Upper lobe of right lung (tissue), 1 donor: ENCODE data around the gene LRRFIP2. TPM values are rescaled to one million over a fixed set of nuclear protein-coding genes. Genes with fewer than 3 reads are reported as not detected.
"Not testable (repeated sequence)": the region's sequence is repeated elsewhere in the genome, so short reads cannot be mapped to it uniquely, and the experiment has no call there.

Source experiments
- ATAC-seq: fragments of 200-7000 bp; cut with Tn5 transposase; one replicate; pipeline ENCODE4 v1.9.1; 2020; ENCODE audit warnings: mild to moderate bottlenecking, moderate library complexity
- DNase-seq: peaks from one replicate; pipeline ENCODE4 v3.0.0-alpha.2; 2020
- H3K27ac ChIP-seq: fragments of 200-600 bp; one replicate; pipeline ENCODE4 v1.8.0; 2022
- H3K27me3 ChIP-seq: fragments of 200-600 bp; one replicate; pipeline ENCODE4 v1.8.0; 2022; ENCODE audit warnings: mild to moderate bottlenecking
- H3K36me3 ChIP-seq: fragments of 200-600 bp; one replicate; pipeline ENCODE4 v1.8.0; 2022
- H3K4me1 ChIP-seq: fragments of 200-600 bp; one replicate; pipeline ENCODE4 v1.8.0; 2022
- H3K4me3 ChIP-seq: fragments of 200-600 bp; one replicate; pipeline ENCODE4 v1.8.0; 2022; ENCODE audit warnings: mild to moderate bottlenecking
- H3K9me3 ChIP-seq: fragments of 200-600 bp; one replicate; pipeline ENCODE4 v1.8.0; 2022
- intact Hi-C: fragments of 100-400 bp; cut with DNase I; formaldehyde crosslinking; loops from one replicate; pipeline ENCODE4 v1.11.0; 2022
- total RNA-seq: library from RNA; stranded (reverse); fragmentation: NEBNext Ultra II Directional; extraction: Animal tissue kit (Norgen Biotek cat#: 25700); gene quantifications from one replicate; pipeline ENCODE4 v1.2.1, GENCODE V29; 2021
- TF ChIP-seq, protein P1 (sequence below): fragments of 200-600 bp; IDR thresholded peaks from one replicate; pipeline ENCODE4 v1.8.0; 2022; ENCODE audit warnings: antibody characterized with exemption
- donor health status: DM: no; HTN: yes; CAD: no; lungs with severe emphysema.

Gene LRRFIP2
- total RNA-seq, 1 donor from 2014 or later = 50.3 TPM

- H3K4me3 ChIP-seq = no peak overlapping the region
- DNase-seq = no peak
- ATAC-seq = peak; percentile 55
- intact Hi-C loops = no loop called here
- peaks cover 15% of the 10 kb centered on the region for H3K4me1 ChIP-seq
- H3K27ac ChIP-seq = no peak overlapping the region
- no peaks in the 10 kb centered on the region for H3K27me3 ChIP-seq
- H3K36me3 ChIP-seq = no peaks in the 10 kb centered on the region
- H3K9me3 ChIP-seq = no peaks in the 10 kb centered on the region
- TF ChIP-seq, protein P1, sequence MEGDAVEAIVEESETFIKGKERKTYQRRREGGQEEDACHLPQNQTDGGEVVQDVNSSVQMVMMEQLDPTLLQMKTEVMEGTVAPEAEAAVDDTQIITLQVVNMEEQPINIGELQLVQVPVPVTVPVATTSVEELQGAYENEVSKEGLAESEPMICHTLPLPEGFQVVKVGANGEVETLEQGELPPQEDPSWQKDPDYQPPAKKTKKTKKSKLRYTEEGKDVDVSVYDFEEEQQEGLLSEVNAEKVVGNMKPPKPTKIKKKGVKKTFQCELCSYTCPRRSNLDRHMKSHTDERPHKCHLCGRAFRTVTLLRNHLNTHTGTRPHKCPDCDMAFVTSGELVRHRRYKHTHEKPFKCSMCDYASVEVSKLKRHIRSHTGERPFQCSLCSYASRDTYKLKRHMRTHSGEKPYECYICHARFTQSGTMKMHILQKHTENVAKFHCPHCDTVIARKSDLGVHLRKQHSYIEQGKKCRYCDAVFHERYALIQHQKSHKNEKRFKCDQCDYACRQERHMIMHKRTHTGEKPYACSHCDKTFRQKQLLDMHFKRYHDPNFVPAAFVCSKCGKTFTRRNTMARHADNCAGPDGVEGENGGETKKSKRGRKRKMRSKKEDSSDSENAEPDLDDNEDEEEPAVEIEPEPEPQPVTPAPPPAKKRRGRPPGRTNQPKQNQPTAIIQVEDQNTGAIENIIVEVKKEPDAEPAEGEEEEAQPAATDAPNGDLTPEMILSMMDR = no peak
These were observed 48.9 kb downstream of the LRRFIP2 start for GRCh38 chr3:37125195-37126073.

DNA sequence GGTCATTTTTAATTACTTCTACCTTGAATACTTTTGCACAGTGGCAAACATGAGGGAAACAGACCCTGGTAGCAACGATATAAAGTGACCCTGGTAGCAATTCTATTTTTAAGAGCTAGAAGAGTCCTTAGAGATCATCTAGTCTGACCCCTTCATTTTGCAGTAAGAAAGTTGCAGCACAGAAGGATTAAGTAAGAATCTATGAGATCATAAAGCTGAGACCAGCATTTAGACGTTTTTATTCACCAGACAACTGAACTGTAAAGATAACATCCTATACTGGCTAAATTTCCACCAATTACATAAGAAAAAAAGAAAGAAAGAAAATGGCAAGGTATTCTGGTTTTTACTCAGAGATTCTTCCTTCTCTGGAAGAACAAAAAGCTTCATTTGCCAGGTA lies 49.9 kb downstream of the LRRFIP2 start:
- intact Hi-C loops = no loop called here
- TF ChIP-seq, protein P1 = no peak
- no peak overlapping the region for H3K27ac ChIP-seq

DNA sequence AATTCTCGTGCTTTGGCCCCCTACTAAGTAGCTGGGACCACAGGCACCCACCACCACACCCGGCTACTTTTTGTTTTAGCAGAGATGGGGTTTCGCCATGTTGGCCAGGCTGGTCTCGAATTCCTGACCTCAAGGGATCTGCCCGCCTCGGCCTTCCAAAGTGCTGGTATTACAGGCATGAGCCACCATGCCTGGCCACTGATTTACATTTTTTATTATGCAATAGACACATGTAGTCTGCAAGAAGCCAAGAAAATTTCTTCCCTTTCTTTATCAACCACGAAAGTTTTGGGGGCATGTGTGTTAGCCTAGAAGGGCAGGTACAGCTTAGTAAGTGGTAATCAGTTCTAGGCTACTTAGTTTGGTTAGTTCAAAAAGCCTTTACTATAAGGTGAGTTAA lies 51.1 kb downstream of the LRRFIP2 start:
- H3K27me3 ChIP-seq = no peaks in the 10 kb centered on the region
- intact Hi-C loops = no loop called here
- TF ChIP-seq, protein P1 = no peak

More for the DNA sequence above, 49.9 kb downstream of the LRRFIP2 start:
- no peak overlapping the region for H3K4me3 ChIP-seq
- no peaks in the 10 kb centered on the region for H3K9me3 ChIP-seq
- no peak for ATAC-seq
- no peaks in the 10 kb centered on the region for H3K27me3 ChIP-seq
- H3K4me1 ChIP-seq = peaks cover 15% of the 10 kb centered on the region
- H3K36me3 ChIP-seq = no peaks in the 10 kb centered on the region
- DNase-seq = no peak

GRCh38 chr3:37122069-37122468 lies 52.3 kb downstream of the LRRFIP2 start:
- H3K9me3 ChIP-seq, ATAC-seq, DNase-seq, H3K36me3 ChIP-seq, H3K4me3 ChIP-seq, H3K27me3 ChIP-seq, intact Hi-C loops, H3K27ac ChIP-seq: not testable (repeated sequence)
- H3K4me1 ChIP-seq = peaks cover 10% of the 10 kb centered on the region

More for the DNA sequence above, 51.1 kb downstream of the LRRFIP2 start:
- Histone ChIP-seq H3K36me3 (no peaks in the 10 kb centered on the region), H3K4me3 (no peak overlapping the region), H3K4me1 (peaks cover 15% of the 10 kb centered on the region), H3K9me3 (no peaks in the 10 kb centered on the region), H3K27ac (no peak overlapping the region)
- DNase-seq (no peak), ATAC-seq (no peak)

DNA sequence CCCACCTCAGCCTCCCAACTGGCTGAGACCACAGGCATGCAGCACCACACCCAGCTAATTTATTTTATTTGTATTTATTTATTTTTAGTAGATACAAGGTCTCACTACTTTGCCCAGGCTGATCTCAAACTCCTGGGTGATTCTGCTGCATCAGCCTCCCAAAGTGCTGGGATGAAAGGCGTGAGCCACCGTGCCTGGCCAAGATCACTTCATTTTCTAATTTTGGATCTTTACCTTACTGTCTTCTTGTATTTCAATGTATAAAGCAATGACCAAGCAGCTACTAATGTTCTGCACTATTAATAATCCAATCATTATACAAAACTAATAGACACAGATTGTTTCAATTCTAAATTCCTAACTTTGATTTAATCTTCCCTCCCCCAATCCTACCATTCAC lies 56.2 kb downstream of the LRRFIP2 start:
- TF ChIP-seq, protein P1 = no peak
- ATAC-seq (no peak), DNase-seq (no peak)
- H3K9me3 ChIP-seq = no peaks in the 10 kb centered on the region
- no peak overlapping the region for H3K27ac ChIP-seq
- intact Hi-C loops = no loop called here
- no peaks in the 10 kb centered on the region for H3K36me3 ChIP-seq
- no peaks in the 10 kb centered on the region for H3K4me1 ChIP-seq
- H3K4me3 ChIP-seq = no peak overlapping the region
- H3K27me3 ChIP-seq = no peaks in the 10 kb centered on the region

DNA sequence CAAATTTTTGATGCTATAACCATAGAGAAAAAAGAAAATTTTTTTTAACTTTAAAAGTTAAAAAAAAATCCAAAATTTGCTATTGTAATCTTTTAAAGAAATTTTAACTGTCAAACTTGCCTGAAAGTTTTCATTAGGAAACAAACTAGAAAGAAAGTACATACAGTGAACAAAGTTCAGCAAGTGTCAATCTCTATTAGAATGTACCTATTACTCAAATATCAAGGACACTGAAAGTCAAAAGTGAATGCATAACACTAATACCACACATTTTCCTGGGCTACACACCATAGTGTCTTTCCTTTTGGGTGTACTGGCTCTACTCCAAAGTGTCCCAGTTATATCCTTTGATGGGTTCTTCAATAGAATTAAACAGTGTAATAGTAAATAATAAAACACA lies 56.8 kb downstream of the LRRFIP2 start:
- TF ChIP-seq, protein P1 = no peak
- intact Hi-C loops = no loop called here
- Histone ChIP-seq H3K9me3 (no peaks in the 10 kb centered on the region), H3K36me3 (no peaks in the 10 kb centered on the region), H3K4me3 (no peak overlapping the region), H3K27ac (no peak overlapping the region), H3K4me1 (no peaks in the 10 kb centered on the region), H3K27me3 (no peaks in the 10 kb centered on the region)
- ATAC-seq (no peak), DNase-seq (no peak)
